ENCODE measurements around the gene RELCH. TPM values are rescaled to one million over a fixed set of nuclear protein-coding genes. Genes with fewer than 3 reads are reported as not detected.
A peak's percentile ranks its signal among the peaks of the same experiment; 100 is the strongest.

Gene RELCH
- total RNA-seq, 2 donors from 2014 or later = 36.0 to 48.9 TPM

- Histone ChIP-seq H3K27ac (no peak overlapping the region), H3K4me3 (no peak overlapping the region), H3K9me3 (no peaks in the 10 kb centered on the region), H3K4me1 (ENCODE audit: control insufficient read depth in 1 of 2, low read depth in 2 of 2) (no peaks in the 10 kb centered on the region), H3K36me3 (no peaks in the 10 kb centered on the region), H3K27me3 (replicated peaks; ENCODE audit: insufficient read depth) (no peaks in the 10 kb centered on the region)
- no peak for TF ChIP-seq CTCF (IDR thresholded peaks at IDR 0.05)
- no peak for DNase-seq (ENCODE audit: low spot score)
- ATAC-seq (ENCODE audit: insufficient number of reproducible peaks, low FRiP score, low read depth) = no peak
These were observed 125.8 kb downstream of the RELCH start for GRCh38 chr18:62312851-62313250.

GRCh38 chr18:62318228-62319180, 131.4 kb downstream of the RELCH start:
- TF ChIP-seq CTCF (IDR thresholded peaks at IDR 0.05) = no peak
- H3K27me3 ChIP-seq (replicated peaks; ENCODE audit: insufficient read depth) = no peaks in the 10 kb centered on the region
- no peaks in the 10 kb centered on the region for H3K4me1 ChIP-seq (ENCODE audit: control insufficient read depth in 1 of 2, low read depth in 2 of 2)
- no peaks in the 10 kb centered on the region for H3K9me3 ChIP-seq
- no peak for ATAC-seq (ENCODE audit: insufficient number of reproducible peaks, low FRiP score, low read depth)
- H3K4me3 ChIP-seq = no peak overlapping the region
- no peak overlapping the region for H3K27ac ChIP-seq
- no peak for DNase-seq (ENCODE audit: low spot score)
- H3K36me3 ChIP-seq = no peaks in the 10 kb centered on the region

GRCh38 chr18:62321201-62321600, 134.1 kb downstream of the RELCH start:
- Histone ChIP-seq H3K4me1 (ENCODE audit: control insufficient read depth in 1 of 2, low read depth in 2 of 2) (peaks cover 0 to 13% of the 10 kb centered on the region in 2 donors), H3K27ac (no peak overlapping the region), H3K9me3 (no peaks in the 10 kb centered on the region), H3K36me3 (no peaks in the 10 kb centered on the region), H3K27me3 (replicated peaks; ENCODE audit: insufficient read depth) (no peaks in the 10 kb centered on the region), H3K4me3 (no peak overlapping the region)
- no peak for TF ChIP-seq CTCF (IDR thresholded peaks at IDR 0.05)
- no peak for DNase-seq (ENCODE audit: low spot score)
- no peak for ATAC-seq (ENCODE audit: insufficient number of reproducible peaks, low FRiP score, low read depth)

GRCh38 chr18:62323483-62324180, 136.6 kb downstream of the RELCH start:
- no peak for DNase-seq (ENCODE audit: low spot score)
- no peak overlapping the region for H3K27ac ChIP-seq
- H3K4me3 ChIP-seq = no peak overlapping the region
- peaks cover 10% of the 10 kb centered on the region for H3K27me3 ChIP-seq (replicated peaks; ENCODE audit: insufficient read depth)
- no peaks in the 10 kb centered on the region for H3K9me3 ChIP-seq
- H3K4me1 ChIP-seq (ENCODE audit: control insufficient read depth in 1 of 2, low read depth in 2 of 2) = peaks cover 4 to 21% of the 10 kb centered on the region in 2 donors
- H3K36me3 ChIP-seq = no peaks in the 10 kb centered on the region
- ATAC-seq (ENCODE audit: insufficient number of reproducible peaks, low FRiP score, low read depth) = no peak
- no peak for TF ChIP-seq CTCF (IDR thresholded peaks at IDR 0.05)

GRCh38 chr18:62324181-62324828, 137.2 kb downstream of the RELCH start:
- peaks cover 10% of the 10 kb centered on the region for H3K27me3 ChIP-seq (replicated peaks; ENCODE audit: insufficient read depth)
- peaks cover 4 to 21% of the 10 kb centered on the region in 2 donors for H3K4me1 ChIP-seq (ENCODE audit: control insufficient read depth in 1 of 2, low read depth in 2 of 2)
- H3K27ac ChIP-seq = no peak overlapping the region
- no peak for DNase-seq (ENCODE audit: low spot score)
- no peaks in the 10 kb centered on the region for H3K9me3 ChIP-seq
- H3K4me3 ChIP-seq = peak overlapping the region; percentile 66
- H3K36me3 ChIP-seq = no peaks in the 10 kb centered on the region
- TF ChIP-seq CTCF (IDR thresholded peaks at IDR 0.05) = no peak
- no peak for ATAC-seq (ENCODE audit: insufficient number of reproducible peaks, low FRiP score, low read depth)
